ENCODE results near the gene KIAA0232.
"Not testable (repeated sequence)": the region's sequence is repeated elsewhere in the genome, so short reads cannot be mapped to it uniquely, and the experiment has no call there.

KIAA0232 gene

DNA sequence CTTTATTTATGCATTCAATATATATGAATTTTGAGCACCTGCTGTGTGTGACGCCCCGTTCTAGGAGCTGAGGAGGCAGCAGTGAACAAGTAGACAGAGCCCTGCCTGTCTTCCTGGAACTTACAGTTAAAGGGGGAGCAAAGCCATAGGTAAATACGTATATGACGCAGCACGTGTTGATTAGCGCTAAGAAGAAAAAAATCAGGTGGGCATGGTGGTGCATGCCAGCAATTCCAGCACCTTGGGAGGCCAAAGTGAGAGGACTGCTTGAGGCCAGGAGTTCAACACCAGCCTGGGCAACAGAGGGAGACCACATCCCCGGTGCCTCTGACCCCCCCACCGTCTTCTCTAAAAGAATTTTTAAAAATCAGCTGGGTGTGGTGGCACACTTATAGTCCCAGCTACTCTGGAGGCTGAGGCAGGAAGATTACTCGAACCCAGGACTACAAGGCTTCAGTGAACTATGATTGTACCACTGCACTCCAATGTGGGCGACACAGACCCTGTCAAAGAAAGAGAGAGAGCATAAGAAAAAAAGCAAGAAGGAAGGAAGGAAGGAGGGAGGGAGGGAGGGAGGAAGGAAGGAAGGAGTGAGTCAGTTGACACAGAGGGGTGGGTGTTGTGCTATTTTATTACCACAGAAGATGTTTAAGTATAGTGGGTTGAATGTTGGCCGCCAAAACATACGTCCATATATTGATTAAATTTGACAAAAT lies 5.4 kb upstream of the KIAA0232 start:
- no peak for DNase-seq

DNA sequence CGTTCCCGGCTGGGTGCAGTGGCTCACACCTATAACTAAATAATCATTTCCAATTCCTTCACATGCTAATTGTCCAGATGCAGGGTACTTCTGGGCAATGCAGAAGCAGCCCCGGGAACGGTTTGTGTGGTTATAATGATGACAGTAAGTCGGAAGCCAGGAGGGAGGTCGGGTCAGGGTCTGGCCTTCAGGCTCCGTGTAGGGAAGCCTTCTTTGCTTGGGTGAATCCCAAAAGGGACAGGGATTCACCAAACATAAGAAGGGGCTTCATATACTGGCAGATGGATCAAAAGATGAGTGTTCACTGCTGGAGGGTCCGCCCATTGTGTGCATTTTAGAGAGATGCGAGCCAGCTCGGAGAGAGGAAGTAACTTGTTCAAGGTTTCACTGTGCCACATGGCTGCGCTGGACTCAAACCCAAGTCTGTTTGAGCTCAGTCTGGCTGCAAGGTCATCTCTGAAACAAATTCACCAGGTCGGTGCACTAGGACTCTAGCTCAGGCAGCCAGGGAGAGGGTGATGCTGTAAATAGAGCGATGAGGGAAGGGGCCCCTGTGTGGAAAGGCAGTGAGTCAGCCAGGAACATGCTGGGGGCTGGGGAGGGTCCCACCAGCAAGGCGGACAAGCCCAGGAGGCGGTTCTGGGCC lies 4.8 kb upstream of the KIAA0232 start:
- no peak for DNase-seq

DNA sequence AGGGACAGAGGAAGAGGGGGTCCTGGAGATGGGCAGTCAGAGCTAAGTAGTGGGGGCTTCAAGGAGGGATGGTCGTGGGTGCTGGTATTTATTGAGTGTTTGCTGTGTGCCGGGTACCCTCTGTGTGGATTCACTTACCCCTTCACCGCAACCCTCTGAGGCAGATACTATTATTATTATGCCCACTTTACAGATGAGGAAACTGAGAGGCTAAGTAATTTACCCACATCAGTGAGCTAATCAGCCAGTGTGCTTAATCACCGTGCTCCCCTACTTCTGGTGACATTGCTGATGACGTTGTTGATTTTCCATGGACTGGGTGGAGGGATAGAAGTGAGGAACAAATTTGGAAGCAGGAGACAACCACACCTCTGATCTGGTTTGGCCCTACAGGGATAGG lies 4.1 kb upstream of the KIAA0232 start:
- no peak for DNase-seq

DNA sequence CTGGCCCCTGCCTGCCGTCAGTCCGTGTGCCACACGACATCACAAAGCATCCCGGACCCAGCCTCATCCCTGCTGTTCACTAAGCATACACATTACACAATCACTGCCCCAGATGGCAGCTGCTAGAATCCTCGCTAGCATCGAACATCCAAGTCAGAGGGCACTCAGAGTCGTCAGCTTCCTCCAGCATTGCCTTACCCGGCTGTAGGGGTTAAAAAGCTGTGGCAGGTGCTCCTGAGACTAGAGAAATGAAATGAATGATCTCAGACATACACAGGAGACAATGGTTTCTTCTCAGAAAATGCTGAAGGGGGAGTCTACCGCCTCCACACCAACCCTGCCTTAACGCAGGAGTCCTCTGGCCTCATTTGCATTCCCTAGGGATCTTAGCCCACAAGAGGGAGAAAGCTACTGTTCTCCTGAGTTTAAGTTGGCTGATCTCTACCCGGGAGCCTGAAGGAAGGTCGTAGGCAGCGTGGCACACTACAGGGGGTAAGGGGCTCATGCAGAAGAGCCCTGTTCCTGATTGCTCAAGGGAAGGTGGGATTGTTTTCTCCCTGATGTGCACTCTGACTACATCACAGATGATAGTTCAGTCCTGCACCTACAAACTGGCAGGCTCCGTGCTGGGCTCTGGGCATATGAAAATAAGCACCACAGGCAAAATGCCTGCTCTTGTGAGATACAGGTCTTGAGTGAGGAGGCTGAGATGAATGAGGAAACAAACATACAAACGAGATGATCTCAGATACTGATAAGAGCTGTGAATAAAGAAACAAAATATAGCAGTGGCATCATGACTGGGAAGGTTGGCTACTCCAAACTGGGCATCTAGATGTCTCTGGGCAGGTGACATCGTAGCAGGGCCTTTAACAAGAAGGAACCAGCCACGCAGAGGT lies 2.6 kb upstream of the KIAA0232 start:
- DNase-seq, result no peak

DNA sequence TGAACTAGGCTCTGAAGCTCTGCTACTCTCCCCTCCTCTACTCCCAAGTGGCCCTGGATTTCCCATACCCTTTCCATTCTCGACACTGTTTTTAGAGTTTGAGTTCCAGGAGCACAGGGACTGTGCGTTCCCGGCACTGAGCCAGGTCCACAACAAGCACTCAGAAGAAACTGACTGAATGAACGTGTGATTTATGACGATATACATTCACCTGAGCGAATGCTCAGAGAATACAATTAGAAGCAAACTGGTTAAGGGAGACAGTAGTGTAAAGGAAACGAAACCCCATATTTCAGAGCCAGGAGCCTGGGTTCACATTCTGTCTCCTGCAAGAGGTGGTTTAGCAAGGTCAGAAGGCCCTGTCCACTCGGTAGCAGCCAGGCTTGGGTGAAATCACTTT lies 1.4 kb upstream of the KIAA0232 start:
- no peak for DNase-seq

DNA sequence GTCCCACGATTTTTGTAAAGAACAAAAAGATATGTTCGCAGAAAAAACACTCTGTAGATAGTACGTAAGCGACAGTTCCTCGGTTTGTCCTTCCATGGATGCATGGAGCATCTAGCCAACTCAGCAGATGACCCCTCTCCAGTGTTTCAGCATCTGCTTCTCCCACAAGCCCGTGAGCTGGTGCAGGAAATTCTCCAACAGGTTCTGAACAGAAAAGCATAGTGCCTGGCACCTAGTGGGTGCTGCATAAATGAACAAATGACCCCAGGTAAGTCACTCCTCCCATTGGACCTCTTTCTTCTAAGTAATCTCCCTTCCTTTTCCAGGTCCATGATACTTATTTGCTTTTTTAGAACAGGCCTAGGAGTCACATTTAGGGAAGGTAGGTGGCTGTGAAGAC lies 966 bp upstream of the KIAA0232 start:
- DNase-seq, result no peak

DNA sequence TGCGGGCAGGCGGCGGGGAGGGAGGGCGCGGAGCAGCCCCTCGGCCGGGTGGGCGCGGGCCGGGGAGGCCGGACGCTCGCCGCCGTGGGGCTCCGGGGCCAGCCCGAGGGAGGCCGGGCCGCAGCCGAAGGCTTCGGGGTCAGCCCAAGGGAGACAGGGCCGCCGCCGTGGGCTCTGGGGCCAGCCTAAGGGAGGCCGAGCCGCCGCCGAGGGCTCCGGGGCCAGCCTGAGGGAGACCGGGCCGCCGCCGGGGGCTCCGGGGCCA lies 251 bp downstream of the KIAA0232 start:
- DNase-seq, result no peak

DNA sequence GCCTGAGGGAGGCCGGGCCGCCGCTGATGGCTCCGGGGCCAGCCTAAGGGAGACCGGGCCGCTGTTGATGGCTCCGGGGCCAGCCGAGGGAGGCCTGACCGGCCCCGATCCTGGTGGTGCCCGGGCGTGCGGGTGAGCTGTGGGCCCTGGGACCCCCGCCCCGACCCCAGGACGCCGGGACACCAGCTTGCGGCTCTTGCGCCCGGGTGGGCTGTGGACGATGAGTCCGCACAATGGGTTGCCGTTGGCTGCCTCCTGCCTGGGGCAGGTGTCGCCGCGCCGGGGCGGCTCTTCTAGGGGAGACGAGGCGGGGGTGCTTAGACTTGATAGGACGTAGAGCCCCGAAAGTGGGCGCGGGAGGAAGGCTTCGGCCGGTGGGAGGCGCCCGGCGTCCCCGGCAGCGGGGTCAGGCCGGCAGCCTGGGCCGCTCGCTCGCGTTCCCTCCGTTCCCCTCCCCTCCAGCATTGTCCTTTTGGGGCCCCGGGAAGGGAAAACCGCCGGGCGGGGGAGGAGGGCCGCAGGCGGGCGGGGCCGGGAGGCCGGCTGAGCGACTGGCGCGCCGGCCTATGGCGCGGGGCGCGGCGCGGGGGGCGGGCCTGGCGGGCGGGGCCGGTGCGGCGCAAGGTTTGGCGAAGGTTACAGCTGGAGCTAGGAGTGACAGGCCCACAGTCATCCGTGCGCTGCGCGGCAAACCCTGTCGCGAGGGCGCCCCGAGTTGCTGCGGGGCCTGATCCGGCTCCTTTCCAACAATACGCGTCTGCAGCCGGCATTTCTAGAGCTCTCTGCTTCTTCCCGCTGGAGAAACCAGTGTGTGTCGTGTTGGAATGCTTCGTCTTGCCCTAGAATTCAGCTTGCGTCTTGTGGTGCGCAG lies 819 bp downstream of the KIAA0232 start:
- peak; percentile 87 for DNase-seq

DNA sequence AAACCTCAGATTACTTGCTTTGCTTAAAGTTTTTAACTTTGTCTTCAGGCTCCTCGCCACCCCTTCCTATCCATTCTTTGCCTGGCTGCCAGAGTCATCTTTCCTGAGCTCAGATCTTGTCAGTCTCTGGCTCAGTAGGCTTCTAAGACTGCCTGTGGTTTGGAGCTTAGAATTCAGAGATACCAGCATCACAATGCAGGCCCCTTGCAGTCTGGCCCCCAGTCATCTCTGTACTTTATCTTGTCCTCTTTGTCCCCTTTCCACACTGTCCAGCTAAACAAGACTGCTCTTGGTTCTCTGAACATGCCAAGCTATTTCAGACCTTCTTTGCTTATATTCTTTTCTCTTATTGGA lies 3.0 kb downstream of the KIAA0232 start:
- no peak for DNase-seq

DNA sequence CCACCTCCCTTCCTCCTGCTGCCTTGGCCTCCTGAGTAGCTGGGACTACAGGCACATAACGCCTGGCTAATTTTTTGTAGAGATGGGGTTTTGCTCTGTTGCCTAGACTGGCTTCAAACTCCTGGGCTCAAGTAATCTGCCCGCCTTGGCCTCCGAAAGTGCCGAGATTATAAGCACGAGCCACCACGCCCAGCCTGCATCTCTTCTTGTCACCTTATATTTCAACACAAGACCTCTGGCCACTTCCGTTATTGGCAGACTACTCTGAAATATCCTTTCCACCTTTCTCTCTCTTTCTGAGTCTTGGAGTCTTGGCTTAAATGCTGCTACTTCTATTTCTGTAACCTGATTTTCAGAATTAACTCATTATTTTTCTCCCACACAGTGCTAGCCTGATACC lies 5.6 kb downstream of the KIAA0232 start:
- no peak for DNase-seq

DNA sequence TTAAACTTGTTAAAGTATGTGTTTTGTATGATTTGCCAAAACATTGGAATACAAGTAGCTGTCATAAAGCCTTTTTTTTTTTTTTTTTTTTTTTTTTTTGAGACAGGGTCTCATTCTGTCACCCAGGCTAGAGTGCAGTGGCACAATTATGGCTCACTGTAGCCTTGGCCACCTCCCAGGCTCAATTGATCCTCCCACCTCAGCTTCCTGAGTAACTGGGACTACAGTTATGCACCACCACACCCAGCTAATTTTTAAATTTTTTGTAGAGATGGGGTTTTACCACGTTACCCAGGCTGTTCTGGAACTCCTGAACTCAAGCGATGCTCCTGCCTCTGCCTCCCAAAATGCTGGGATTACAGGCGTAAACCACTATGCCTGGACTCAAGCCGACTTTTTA lies 8.7 kb downstream of the KIAA0232 start:
- not testable (repeated sequence) for DNase-seq

DNA sequence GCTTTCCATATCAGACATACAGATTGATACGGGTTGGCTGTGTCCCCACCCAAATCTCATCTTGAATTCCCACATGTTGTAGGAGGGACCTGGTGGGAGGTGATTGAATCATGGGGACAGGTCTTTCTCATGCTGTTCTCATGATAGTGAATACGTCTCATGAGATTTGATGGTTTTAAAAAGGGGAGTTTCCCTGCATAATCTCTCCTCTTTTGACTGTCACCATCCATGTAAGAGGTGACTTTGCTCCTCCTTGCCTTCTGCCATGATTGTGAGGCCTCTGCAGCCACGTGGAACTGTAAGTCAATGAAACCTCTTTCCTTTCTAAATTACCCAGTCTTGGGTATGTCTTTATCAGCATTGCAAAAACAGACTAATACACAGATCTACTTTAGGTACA lies 9.3 kb downstream of the KIAA0232 start:
- not testable (repeated sequence) for DNase-seq

DNA sequence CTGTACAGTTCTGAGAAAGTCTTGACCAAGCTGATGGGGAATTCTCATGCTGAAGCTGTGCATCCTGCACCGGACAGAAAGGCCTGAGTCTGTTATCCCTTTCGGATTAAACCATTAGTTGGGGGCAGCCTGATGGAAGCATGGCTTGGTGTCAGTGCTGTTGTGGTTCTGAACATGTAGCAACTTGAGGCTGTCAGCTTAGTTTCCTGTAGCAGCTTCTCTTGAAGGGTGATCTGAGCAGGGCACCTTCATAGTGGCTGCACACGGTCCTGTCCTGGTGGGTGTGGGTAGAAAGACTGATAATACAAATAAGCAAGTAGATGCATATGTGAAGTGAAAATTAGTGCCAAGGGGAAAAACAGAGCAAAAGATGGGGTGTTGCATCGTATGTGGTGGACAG lies 11.7 kb downstream of the KIAA0232 start:
- no peak for DNase-seq

DNA sequence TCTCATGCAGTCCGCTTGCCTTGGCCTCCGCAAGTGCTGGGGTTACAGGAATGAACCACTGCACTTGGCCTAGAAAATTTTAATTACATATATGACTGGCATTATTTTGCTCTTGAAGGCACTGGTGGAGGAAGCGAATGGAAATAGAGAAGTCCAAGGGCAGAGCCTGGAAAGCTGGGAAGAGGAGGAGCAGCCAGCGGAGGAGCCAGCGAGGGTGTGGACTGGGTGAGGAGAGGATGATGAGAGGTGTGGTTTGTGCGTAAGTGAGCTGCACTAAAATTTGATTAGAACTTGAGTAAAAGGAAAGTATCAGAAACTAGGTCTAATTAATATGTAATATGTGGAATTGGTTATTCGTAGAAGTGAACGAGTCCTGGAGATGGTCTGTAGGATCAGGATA lies 13.3 kb downstream of the KIAA0232 start:
- no peak for DNase-seq

DNA sequence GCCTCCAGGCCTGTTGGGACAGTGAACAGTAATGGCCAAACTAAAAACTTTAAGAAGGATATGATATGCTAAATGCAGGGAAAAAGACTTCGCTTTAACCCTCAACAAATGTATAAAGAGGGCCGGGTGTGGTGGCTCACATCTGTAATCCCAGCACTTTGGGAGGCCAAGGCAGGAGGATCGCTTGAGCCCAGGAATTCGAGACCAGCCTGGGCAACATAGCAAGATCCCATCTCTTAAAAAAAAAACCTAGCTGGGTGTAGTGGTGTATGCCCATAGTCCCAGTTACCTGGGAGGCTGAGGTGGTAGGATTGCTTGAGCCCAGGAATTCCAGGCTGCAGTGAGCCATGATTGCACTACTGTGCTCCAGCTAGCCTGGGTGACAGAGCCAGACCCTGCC lies 14.8 kb downstream of the KIAA0232 start:
- not testable (repeated sequence) for DNase-seq

DNA sequence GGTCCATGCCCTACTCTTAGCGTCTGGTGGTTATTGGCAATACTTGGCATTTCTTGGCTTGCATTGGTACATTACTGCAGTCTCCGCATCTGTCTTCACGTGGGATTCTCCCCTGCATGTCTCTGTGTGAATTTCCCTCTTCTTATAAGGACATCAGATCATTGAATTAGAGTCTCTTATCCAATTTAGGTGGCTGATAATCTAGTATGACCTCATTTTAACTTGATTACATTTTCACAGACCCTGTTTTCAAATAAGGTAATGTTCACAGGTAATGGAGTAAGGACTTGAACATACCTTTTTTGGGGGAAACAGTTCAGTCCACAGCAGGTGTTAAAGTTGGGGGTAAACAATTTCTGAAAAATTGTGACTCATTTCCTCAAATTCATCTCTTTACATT lies 16.6 kb downstream of the KIAA0232 start:
- DNase-seq, result no peak

DNA sequence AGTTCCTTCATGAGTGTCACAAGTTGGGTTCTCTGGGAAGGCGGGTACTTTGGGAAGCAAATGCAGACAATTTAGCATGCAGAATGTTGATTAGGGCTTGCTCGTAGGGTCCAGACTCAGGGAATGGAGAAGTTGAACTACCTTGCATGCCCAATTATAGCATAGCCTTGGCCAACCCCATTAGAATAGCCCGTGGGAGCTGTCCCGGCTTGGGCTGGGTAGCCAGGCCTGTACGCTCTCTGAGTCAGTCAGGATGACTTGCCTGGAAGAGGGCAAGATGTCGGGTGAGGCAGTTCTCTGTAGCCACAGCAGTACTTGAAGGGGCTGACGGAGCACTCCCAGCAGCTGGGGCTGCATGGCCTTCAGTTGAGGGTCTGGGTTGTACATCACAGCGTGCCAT lies 19.5 kb downstream of the KIAA0232 start:
- DNase-seq, result no peak

DNA sequence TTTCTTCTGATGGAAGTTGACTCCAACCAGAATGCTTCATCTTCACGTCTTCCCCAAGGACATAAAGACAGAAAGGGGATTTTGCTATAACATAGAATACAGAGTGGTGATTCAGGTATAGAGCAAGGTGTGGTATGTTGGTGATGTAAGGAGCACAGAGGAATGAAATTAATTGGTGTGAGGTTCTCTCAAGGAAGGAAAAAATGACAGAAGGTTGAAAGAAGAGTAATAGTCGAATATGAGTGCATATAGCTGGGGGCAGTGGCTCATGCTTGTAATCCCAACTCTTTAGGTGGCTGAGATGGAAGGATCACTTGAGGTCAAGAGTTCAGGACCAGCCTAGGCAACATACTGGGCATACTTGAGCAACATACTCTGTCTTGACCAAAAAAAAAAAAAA lies 20.1 kb downstream of the KIAA0232 start:
- DNase-seq, result no peak

DNA sequence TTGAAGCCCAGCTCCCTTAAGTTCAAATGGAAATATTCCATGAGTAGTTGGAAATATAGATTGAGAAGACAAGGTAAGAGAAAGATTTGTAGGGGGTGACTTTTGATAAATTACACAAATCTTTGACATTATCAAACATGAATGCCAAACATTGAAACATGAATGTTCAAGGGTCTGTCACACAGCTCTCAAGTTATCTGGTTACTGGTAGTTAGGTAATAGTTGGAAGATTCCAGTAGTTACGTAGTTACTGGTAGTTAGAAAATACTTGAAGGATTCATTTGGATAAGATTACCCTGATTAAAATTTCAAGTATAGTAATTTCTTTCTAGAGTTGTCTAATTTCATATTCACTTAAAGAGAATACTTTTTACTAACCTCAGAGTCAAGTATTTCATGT lies 20.7 kb downstream of the KIAA0232 start:
- no peak for DNase-seq

DNA sequence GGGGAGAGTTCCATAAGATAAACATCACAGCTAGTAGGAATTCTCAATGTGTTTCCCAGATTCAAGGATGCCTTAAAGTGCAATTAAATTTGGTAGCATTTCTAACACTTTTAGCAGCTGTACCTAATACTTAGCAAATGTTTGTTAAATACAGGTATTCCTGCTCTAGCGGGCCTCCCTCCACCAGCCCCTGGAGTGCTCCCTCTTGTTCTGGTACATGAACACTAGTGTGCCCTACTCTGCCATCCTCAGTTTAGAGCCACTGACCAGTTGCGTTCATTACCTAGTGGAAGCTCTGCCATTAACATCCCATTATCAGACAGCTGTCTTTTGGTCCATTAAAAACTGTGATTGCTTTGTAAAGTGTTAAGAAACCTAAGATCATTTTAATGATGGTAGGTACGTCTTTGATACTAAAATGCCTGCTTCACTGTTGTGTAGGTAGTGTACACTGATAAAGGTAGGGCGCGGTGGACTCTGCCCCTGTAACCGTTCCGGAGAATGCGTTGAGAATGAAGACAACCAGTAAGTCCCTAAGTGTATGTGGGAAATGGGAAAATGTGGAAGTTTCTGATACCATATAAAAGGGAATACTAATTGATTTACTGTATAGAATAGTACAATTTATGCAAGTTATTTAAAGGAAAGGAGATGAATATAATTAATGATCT lies 21.7 kb downstream of the KIAA0232 start:
- DNase-seq, result no peak

DNA sequence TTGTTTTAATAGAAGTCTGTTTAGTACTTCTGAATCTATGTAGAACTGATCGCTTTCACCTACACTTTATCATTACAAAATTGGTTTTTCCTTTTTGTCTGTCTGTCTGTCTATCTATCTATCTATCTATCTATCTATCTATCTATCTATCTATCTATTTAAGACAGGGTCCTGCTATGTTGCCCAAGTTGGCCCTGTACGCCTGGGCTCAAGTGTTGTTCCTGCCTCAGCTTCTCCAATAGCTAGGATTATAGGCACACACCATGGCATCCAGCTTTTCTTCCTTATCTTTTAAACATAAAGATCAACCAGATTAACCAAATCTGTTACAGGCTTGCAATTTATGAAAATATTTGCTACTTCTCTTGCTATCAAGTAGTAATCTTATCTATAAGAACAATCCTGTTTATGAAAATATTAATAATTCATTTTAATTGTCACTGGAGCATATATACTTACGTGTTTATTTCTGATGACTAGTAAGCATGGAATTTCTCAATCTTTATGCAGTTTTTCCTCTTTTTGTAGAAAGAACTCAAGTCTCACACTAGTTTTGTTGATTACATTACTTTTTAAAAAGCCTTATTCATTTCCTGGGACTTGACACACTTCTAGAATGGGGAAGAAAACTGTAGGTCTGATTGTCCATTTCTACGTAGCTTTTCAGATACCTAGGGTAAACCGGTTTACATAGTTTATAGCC lies 24.5 kb downstream of the KIAA0232 start:
- DNase-seq, result no peak

DNA sequence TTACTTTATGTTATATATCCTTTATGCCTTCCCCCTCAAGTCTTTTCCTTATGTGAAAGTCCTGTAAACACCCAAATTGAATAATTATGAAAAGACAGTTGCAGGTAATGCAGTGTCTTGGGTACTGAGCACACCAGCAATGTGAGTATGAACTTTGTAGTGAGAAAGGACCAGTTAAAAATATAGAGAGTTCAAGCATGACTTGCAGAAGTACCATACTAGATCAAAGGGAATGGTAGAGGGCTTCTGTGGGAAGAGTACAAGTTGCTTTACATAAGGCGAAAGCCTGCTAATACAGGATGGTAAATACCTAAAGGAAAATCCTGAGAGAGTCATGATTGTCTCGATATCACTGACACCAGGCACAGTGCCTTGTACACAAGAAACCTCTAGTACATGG lies 25.7 kb downstream of the KIAA0232 start:
- DNase-seq, result no peak
